GM12878 (cell line): ENCODE measurements around the gene PPP1R37. TPM values are rescaled to one million over a fixed set of nuclear protein-coding genes. Genes with fewer than 3 reads are reported as not detected.
A peak's percentile ranks its signal among the peaks of the same experiment; 100 is the strongest.

Experiments
- ATF3 ChIP-seq: IDR thresholded peaks from 2 replicates; pipeline ENCODE4 v1.6.1; 2011; ENCODE audit warnings: low read depth, mild to moderate bottlenecking, low read length, moderate library complexity, borderline replicate concordance; ENCODE audit errors: extremely low read depth
- ETV6 ChIP-seq, 2 experiments: fragments of 450-650 bp in 1 of 2; IDR thresholded peaks in 1 of 2; conservative IDR thresholded peaks in 1 of 2; 2 replicates each; pipeline ENCODE4 v1.6.1; 2014; ENCODE audit warnings: antibody characterized with exemption in 1 of 2, borderline replicate concordance in 1 of 2, low read depth in 1 of 2, mild to moderate bottlenecking in 1 of 2, moderate library complexity in 1 of 2
- FOXK2 ChIP-seq: fragments of 450-650 bp; IDR thresholded peaks from 2 replicates; pipeline ENCODE4 v1.6.1; 2017; ENCODE audit warnings: mild to moderate bottlenecking, moderate library complexity
- IRF4 ChIP-seq: IDR thresholded peaks from 2 replicates; pipeline ENCODE4 v1.6.1; 2011; ENCODE audit warnings: low read depth, low read length
- MEF2A ChIP-seq: IDR thresholded peaks from 2 replicates; pipeline ENCODE4 v1.6.1; 2011; ENCODE audit warnings: low read depth, mild to moderate bottlenecking, low read length, moderate library complexity; ENCODE audit not compliant: insufficient read depth
- NFXL1 ChIP-seq: fragments of 450-650 bp; IDR thresholded peaks from 2 replicates; pipeline ENCODE4 v1.6.1; 2017; ENCODE audit warnings: antibody characterized with exemption, mild to moderate bottlenecking, borderline replicate concordance
- NKRF ChIP-seq: fragments of 450-650 bp; conservative IDR thresholded peaks from 2 replicates; pipeline ENCODE4 v1.6.1; 2017; ENCODE audit warnings: mild to moderate bottlenecking, moderate library complexity
- NR2C1 ChIP-seq: fragments of 450-650 bp; IDR thresholded peaks from 2 replicates; pipeline ENCODE4 v1.6.1; 2017; ENCODE audit warnings: antibody characterized with exemption, mild to moderate bottlenecking, moderate library complexity
- PAX8 ChIP-seq: fragments of 450-650 bp; IDR thresholded peaks from 2 replicates; pipeline ENCODE4 v1.6.1; 2017; ENCODE audit warnings: mild to moderate bottlenecking, moderate library complexity
- POLR2A ChIP-seq: IDR thresholded peaks from 2 replicates; pipeline ENCODE4 v1.6.1; 2011; ENCODE audit warnings: low read depth, mild to moderate bottlenecking, low read length
- POLR2AphosphoS2 ChIP-seq: IDR thresholded peaks from 2 replicates; pipeline ENCODE4 v1.6.1; 2011; ENCODE audit warnings: low read depth, mild to moderate bottlenecking, low read length, improper control_type of control experiment, moderate library complexity
- PRDM15 ChIP-seq: fragments of 450-650 bp; formaldehyde crosslinking; IDR thresholded peaks from 2 replicates; pipeline ENCODE4 v1.4.0; 2020; ENCODE audit warnings: mild to moderate bottlenecking, moderate library complexity
- RAD21 ChIP-seq: IDR thresholded peaks from 2 replicates; pipeline ENCODE4 v1.6.1; 2011; ENCODE audit warnings: mild to moderate bottlenecking, low read depth, low read length, moderate library complexity; ENCODE audit not compliant: insufficient read depth
- RB1 ChIP-seq: fragments of 450-650 bp; formaldehyde crosslinking; IDR thresholded peaks from 2 replicates; pipeline ENCODE4 v1.6.1; 2017; ENCODE audit warnings: mild to moderate bottlenecking, borderline replicate concordance
- RCOR1 ChIP-seq: conservative IDR thresholded peaks from 2 replicates; pipeline ENCODE4 v1.6.1; 2012; ENCODE audit warnings: low read depth, low read length, improper control_type of control experiment
- RUNX3 ChIP-seq: IDR thresholded peaks from 2 replicates; pipeline ENCODE4 v1.6.1; 2012; ENCODE audit warnings: low read length, inconsistent platforms
- SMAD5 ChIP-seq: IDR thresholded peaks from 2 replicates; pipeline ENCODE4 v1.6.1; 2016; ENCODE audit warnings: antibody characterized with exemption, low read depth
- SREBF2 ChIP-seq: IDR thresholded peaks from 2 replicates; pipeline ENCODE4 v1.6.1; 2012; ENCODE audit warnings: mild to moderate bottlenecking, low read length
- SUPT20H ChIP-seq: IDR thresholded peaks from 2 replicates; pipeline ENCODE4 v1.6.1; 2011; ENCODE audit warnings: low read depth, mild to moderate bottlenecking, low read length, moderate library complexity, borderline replicate concordance; ENCODE audit not compliant: control insufficient read depth
- SUZ12 ChIP-seq: fragments of 200-600 bp; sonication (generic); IDR thresholded peaks from one replicate; pipeline ENCODE4 v1.6.1; 2018; ENCODE audit warnings: antibody characterized with exemption, mild to moderate bottlenecking; ENCODE audit not compliant: unreplicated experiment
- TARDBP ChIP-seq: IDR thresholded peaks from 2 replicates; pipeline ENCODE4 v1.6.1; 2016; ENCODE audit warnings: borderline replicate concordance
- YY1 ChIP-seq: IDR thresholded peaks from 2 replicates; pipeline ENCODE4 v1.6.1; 2011; ENCODE audit warnings: low read depth, mild to moderate bottlenecking, low read length
- ZNF207 ChIP-seq: fragments of 450-650 bp; IDR thresholded peaks from 2 replicates; pipeline ENCODE4 v1.6.1; 2014; ENCODE audit warnings: antibody characterized with exemption, mild to moderate bottlenecking, borderline replicate concordance
- ZNF274 ChIP-seq: IDR thresholded peaks from one replicate; pipeline ENCODE4 v1.8.0; 2011; ENCODE audit not compliant: insufficient read length, insufficient read depth
- ZNF622 ChIP-seq: fragments of 450-650 bp; IDR thresholded peaks from 2 replicates; pipeline ENCODE4 v1.6.1; 2017; ENCODE audit warnings: mild to moderate bottlenecking, inconsistent platforms
- ZZZ3 ChIP-seq: IDR thresholded peaks from 2 replicates; pipeline ENCODE4 v1.6.1; 2011; ENCODE audit warnings: low read depth; ENCODE audit not compliant: control insufficient read depth, insufficient read length
- polyA plus RNA-seq, 11 experiments: library from polyadenylated mRNA; depleted of rRNA in 4 of 11; unstranded in 6 of 11; stranded (reverse) in 5 of 11; fragments of >200 nt; fragmentation: Nextera tagmentation in 4 of 11; fragmentation: Illumina TruSeq in 1 of 11; extraction: Ambion mirVana in 4 of 11; extraction: Trizol in 1 of 11; gene quantifications; 1 replicate in 1 of 11; 2 replicates in 10 of 11; pipeline versions ENCODE4 v1.2.1 to v1.2.3, GENCODE V29; 2011 to 2016; ENCODE audit warnings: inconsistent platforms in 2 of 11, missing spikeins in 2 of 11, low read depth in 1 of 11
- total RNA-seq, 4 experiments: library from RNA; depleted of rRNA in 3 of 4; stranded (reverse); fragments of >200 nt in 3 of 4; fragmentation: Illumina TruSeq in 1 of 4; extraction: Trizol in 1 of 4; gene quantifications; 2 replicates each; pipeline versions ENCODE4 v1.2.1 to v1.2.3, GENCODE V29; 2013 to 2021

PPP1R37 gene
- total and polyA plus RNA-seq, 10 of the 15 experiments (the other 5 are each of a cell fraction or from before 2014, with no cell fraction given): 0.09 to 21.3 (median 5.1) TPM; not detected in 1

- TF ChIP-seq TARDBP (peak; percentile 80; the same call in 1 of the 2 replicates), ZNF274 (no peak), NFXL1 (0 out of 2 replicates have a peak, but pooled peaks have one; percentile 53), SMAD5 (0 out of 2 replicates have a peak, but pooled peaks have one; percentile 16), POLR2A (peak; percentile 83), IRF4 (0 out of 2 replicates have a peak, but pooled peaks have one; percentile 39), RB1 (peak; percentile 94; the same call in 1 of the 2 replicates), ZNF622 (no peak), ZZZ3 (no peak), SREBF2 (peak; percentile 45), SUPT20H (no peak), ETV6 (conservative IDR thresholded peaks at IDR 0.05 in 1 of 2, IDR thresholded peaks at IDR 0.05 in 1 of 2; ENCODE audit: borderline replicate concordance in 1 of 2, low read depth in 1 of 2) (peak in 1 of 2 experiments; percentile 43; a peak in 1 of 4 replicates), MEF2A (peak; percentile 83), RAD21 (no peak), PAX8 (no peak), ZNF207 (peak; percentile 99), ATF3 (0 out of 2 replicates have a peak, but pooled peaks have one; percentile 45), RUNX3 (peak; percentile 85), FOXK2 (no peak), YY1 (peak; percentile 91), NKRF (peak; percentile 95), RCOR1 (no peak), POLR2AphosphoS2 (peak; percentile 83; the same call in 1 of the 2 replicates), SUZ12 (no peak), PRDM15 (no peak), NR2C1 (peak; percentile 78)
These were observed 13.7 kb upstream of the PPP1R37 start, which contains the start of gene GEMIN7 (continued) for GRCh38 chr19:45079063-45079910.
